ENCODE results near the gene ULK4. TPM values are rescaled to one million over a fixed set of nuclear protein-coding genes. Genes with fewer than 3 reads are reported as not detected.

ULK4 gene
- total and polyA plus RNA-seq, 9 of the 15 experiments (the other 6 are each of a cell fraction or from before 2014, with no cell fraction given) = 3.0 to 5.9 (median 3.5) TPM

GRCh38 chr3:41237907-41238306, 724.0 kb downstream of the ULK4 start:
- Histone ChIP-seq H3K27me3 (ENCODE audit: control insufficient read depth in 2 of 2, insufficient read depth in 2 of 2, low read length in 2 of 2) (no peaks in the 10 kb centered on the region), H3K4me3 (no peak overlapping the region), H3K79me2 (ENCODE audit: control insufficient read depth, insufficient read depth, low read length) (no peaks in the 10 kb centered on the region), H3K9me1 (ENCODE audit: control insufficient read depth, insufficient read depth, low read length) (no peaks in the 10 kb centered on the region), H4K20me1 (replicated peaks; ENCODE audit: control insufficient read depth, insufficient read depth, low read length) (no peaks in the 10 kb centered on the region), H3K36me3 (ENCODE audit: control insufficient read depth, insufficient read depth, low read length) (peaks cover 83% of the 10 kb centered on the region), H3K27ac (ENCODE audit: extremely low read depth, low read depth, low read length) (no peak overlapping the region), H3K9ac (ENCODE audit: insufficient read depth in 1 of 2, low read depth in 2 of 2, low read length in 2 of 2) (no peak overlapping the region), H3K9me3 (replicated peaks; ENCODE audit: control insufficient read depth, insufficient read depth, low read depth, low read length) (no peaks in the 10 kb centered on the region), H3K4me1 (replicated peaks in 1 of 2; ENCODE audit: control insufficient read depth in 2 of 2, insufficient read depth in 2 of 2, low read length in 2 of 2) (no peaks in the 10 kb centered on the region), H3K4me2 (ENCODE audit: insufficient read depth, low read length) (no peak overlapping the region), H2AFZ (ENCODE audit: low read depth, low read length) (no peak overlapping the region)
- intact Hi-C loops (cut with micrococcal nuclease) = no loop called here
- CTCF ChIA-PET (ENCODE audit: low intra/inter-chr PET ratio) = no interaction called here
- TF ChIP-seq GTF2A2 (tag; IDR thresholded peaks at IDR 0.05) (no peak), FOXP1 (CRISPR knock-in tag; IDR thresholded peaks at IDR 0.05) (no peak), FOXM1 (IDR thresholded peaks at IDR 0.05; ENCODE audit: low read depth) (no peak), FOXM1 (CRISPR knock-in tag; IDR thresholded peaks at IDR 0.05; ENCODE audit: low read depth) (no peak), XRCC5 (IDR thresholded peaks at IDR 0.05; ENCODE audit: low read depth, low read length) (no peak), ETV1 (tag; conservative IDR thresholded peaks at IDR 0.05; ENCODE audit: low read depth) (no peak), NR1H2 (CRISPR knock-in tag; IDR thresholded peaks at IDR 0.05) (no peak)
- TF ChIP-seq, protein P1, sequence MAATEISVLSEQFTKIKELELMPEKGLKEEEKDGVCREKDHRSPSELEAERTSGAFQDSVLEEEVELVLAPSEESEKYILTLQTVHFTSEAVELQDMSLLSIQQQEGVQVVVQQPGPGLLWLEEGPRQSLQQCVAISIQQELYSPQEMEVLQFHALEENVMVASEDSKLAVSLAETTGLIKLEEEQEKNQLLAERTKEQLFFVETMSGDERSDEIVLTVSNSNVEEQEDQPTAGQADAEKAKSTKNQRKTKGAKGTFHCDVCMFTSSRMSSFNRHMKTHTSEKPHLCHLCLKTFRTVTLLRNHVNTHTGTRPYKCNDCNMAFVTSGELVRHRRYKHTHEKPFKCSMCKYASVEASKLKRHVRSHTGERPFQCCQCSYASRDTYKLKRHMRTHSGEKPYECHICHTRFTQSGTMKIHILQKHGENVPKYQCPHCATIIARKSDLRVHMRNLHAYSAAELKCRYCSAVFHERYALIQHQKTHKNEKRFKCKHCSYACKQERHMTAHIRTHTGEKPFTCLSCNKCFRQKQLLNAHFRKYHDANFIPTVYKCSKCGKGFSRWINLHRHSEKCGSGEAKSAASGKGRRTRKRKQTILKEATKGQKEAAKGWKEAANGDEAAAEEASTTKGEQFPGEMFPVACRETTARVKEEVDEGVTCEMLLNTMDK (IDR thresholded peaks at IDR 0.05; ENCODE audit: borderline replicate concordance, insufficient read depth, low read depth, low read length, poor library complexity, severe bottlenecking) = no peak
- TF ChIP-seq, protein P2, sequence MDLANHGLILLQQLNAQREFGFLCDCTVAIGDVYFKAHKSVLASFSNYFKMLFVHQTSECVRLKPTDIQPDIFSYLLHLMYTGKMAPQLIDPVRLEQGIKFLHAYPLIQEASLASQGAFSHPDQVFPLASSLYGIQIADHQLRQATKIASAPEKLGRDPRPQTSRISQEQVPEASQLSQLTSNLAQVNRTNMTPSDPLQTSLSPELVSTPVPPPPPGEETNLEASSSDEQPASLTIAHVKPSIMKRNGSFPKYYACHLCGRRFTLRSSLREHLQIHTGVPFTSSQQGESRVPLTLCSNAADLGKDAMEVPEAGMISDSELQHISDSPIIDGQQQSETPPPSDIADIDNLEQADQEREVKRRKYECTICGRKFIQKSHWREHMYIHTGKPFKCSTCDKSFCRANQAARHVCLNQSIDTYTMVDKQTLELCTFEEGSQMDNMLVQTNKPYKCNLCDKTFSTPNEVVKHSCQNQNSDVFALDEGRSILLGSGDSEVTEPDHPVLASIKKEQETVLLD (IDR thresholded peaks at IDR 0.05) = no peak
- TF ChIP-seq, protein P3, sequence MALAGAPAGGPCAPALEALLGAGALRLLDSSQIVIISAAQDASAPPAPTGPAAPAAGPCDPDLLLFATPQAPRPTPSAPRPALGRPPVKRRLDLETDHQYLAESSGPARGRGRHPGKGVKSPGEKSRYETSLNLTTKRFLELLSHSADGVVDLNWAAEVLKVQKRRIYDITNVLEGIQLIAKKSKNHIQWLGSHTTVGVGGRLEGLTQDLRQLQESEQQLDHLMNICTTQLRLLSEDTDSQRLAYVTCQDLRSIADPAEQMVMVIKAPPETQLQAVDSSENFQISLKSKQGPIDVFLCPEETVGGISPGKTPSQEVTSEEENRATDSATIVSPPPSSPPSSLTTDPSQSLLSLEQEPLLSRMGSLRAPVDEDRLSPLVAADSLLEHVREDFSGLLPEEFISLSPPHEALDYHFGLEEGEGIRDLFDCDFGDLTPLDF (CRISPR knock-in tag; IDR thresholded peaks at IDR 0.05) = no peak
- ATAC-seq = no peak
- in situ Hi-C loops (cut with MboI) = no loop called here
- no peak for FAIRE-seq
- POLR2A ChIA-PET = interaction anchor here (0.6 kb wide), 1 partner anchor 23 kb away, joined by 3 read pairs; no protein-coding TSS in a partner anchor
- no peak for DNase-seq (ENCODE audit: extremely low read depth in 1 of 4, low spot score in 3 of 4)
- BruUV-seq (replicated peaks) = no TSS peak
- 94% methylated on average over 3 of the region's 3 CpGs for WGBS (ENCODE audit: insufficient coverage, low coverage, missing lambda C conversion rate)

Data from K562 (cell line).